ENCODE results near the gene INTS6L. TPM values are rescaled to one million over a fixed set of nuclear protein-coding genes. Genes with fewer than 3 reads are reported as not detected.

Gene INTS6L
- total and polyA plus RNA-seq, 2 of the 8 experiments (the other 6 are each of a cell fraction or from before 2014, with no cell fraction given), result 4.1 to 5.2 TPM

DNA sequence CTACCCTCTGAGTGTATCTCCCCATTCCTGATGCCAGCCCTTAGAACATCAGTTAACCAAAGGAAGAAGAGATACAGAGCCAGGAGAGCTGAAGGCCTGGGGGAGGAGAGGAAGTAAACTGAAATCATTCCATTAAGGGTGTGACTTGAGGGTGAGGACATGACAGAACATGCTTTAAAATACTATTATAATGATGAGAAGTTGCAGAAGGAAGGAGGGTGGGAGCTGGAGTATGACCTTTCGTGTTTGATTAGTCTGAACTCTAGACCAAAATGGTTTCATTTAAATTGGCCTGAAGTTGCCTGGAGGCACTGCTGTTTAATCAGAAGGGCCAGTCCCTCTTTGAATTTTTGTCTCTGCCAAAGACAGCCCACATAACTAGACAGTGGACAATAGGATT is 11.4 kb downstream of the INTS6L start:
- no peak overlapping the region for H3K4me2 ChIP-seq (ENCODE audit: insufficient read depth in 1 of 2, low read depth in 2 of 2, low read length in 2 of 2)
- H3K79me2 ChIP-seq (ENCODE audit: control insufficient read depth in 1 of 2, insufficient read depth in 2 of 2, low read length in 2 of 2), result no peaks in the 10 kb centered on the region
- H2AFZ ChIP-seq (ENCODE audit: low read length), result no peak overlapping the region
- no peak overlapping the region for H3K56ac ChIP-seq (replicated peaks; ENCODE audit: insufficient read length, low read depth, low read length)
- H3K9ac ChIP-seq (replicated peaks in 1 of 4; ENCODE audit: extremely low read depth in 1 of 4, low read depth in 3 of 4, low read length in 3 of 4), result no peak overlapping the region
- H3K27ac ChIP-seq (ENCODE audit: low read depth, low read length), result no peak overlapping the region
- no peak overlapping the region for H3K23ac ChIP-seq (ENCODE audit: insufficient read length)
- no peak overlapping the region for H4K5ac ChIP-seq (ENCODE audit: insufficient read length, low read depth, low read length)
- H2BK12ac ChIP-seq (ENCODE audit: low read depth, low read length), result no peak overlapping the region
- no peak for FAIRE-seq
- no peak for TF ChIP-seq PHF8 (conservative IDR thresholded peaks at IDR 0.05; ENCODE audit: low read depth, low read length)
- TF ChIP-seq RAD21 (IDR thresholded peaks at IDR 0.05 in 1 of 2, conservative IDR thresholded peaks at IDR 0.05 in 1 of 2; ENCODE audit: low read depth in 2 of 2, low read length in 2 of 2), result no peak
- no peak for TF ChIP-seq EGR1 (IDR thresholded peaks at IDR 0.05; ENCODE audit: borderline replicate concordance, low read depth, low read length)
- TF ChIP-seq SP2 (IDR thresholded peaks at IDR 0.05; ENCODE audit: low read length), result no peak
- no peak overlapping the region for H2BK15ac ChIP-seq (ENCODE audit: low read length)
- H3K4ac ChIP-seq (replicated peaks; ENCODE audit: insufficient read length, low read depth, low read length), result no peak overlapping the region
- H2BK5ac ChIP-seq (ENCODE audit: low read depth, low read length), result no peak overlapping the region
- no peak overlapping the region for H2BK120ac ChIP-seq (replicated peaks; ENCODE audit: low read depth, low read length)
- no peak overlapping the region for H3K14ac ChIP-seq (ENCODE audit: insufficient read length)
- no peaks in the 10 kb centered on the region for H4K20me1 ChIP-seq (replicated peaks in 1 of 2; ENCODE audit: control insufficient read depth in 1 of 2, insufficient read depth in 2 of 2, low read length in 2 of 2)
- no peaks in the 10 kb centered on the region for H3K4me1 ChIP-seq (replicated peaks in 1 of 4; ENCODE audit: control insufficient read depth in 3 of 4, insufficient read depth in 4 of 4, low read length in 3 of 4)
- no peak for DNase-seq (ENCODE audit: low read depth in 1 of 2, low spot score in 2 of 2)
- H4K91ac ChIP-seq (replicated peaks; ENCODE audit: insufficient read length, low read length), result no peak overlapping the region
- no peak overlapping the region for H2AK5ac ChIP-seq (ENCODE audit: low read depth, low read length)
- H3K23me2 ChIP-seq (ENCODE audit: low read depth, low read length), result no peaks in the 10 kb centered on the region
- no peak overlapping the region for H4K8ac ChIP-seq (ENCODE audit: extremely low read depth, insufficient read depth, low read length)
- H3K27me3 ChIP-seq (replicated peaks in 1 of 4; ENCODE audit: control insufficient read depth in 3 of 4, extremely low read depth in 1 of 4, insufficient read depth in 3 of 4, low read length in 3 of 4), result no peaks in the 10 kb centered on the region
- H3K18ac ChIP-seq (ENCODE audit: extremely low read depth, low read length), result no peak overlapping the region
- POLR2A ChIA-PET (ENCODE audit: partially characterized antibody), result no interaction called here
- WGBS, 2 experiments (ENCODE audit: extremely low coverage in 1 of 2, insufficient coverage in 1 of 2, insufficient read length in 1 of 2, insufficient replicate concordance in 2 of 2, low coverage in 1 of 2, low lambda C conversion rate in 2 of 2, missing lambda C conversion rate in 1 of 2), result 44% methylated on average over 1 of the region's 1 CpG; no CpG with 5 or more reads in 1 of the 2 experiments
- no peaks in the 10 kb centered on the region for H3K36me3 ChIP-seq (ENCODE audit: control insufficient read depth in 2 of 4, insufficient read depth in 4 of 4, low read length in 3 of 4)
- no peaks in the 10 kb centered on the region for H3K9me3 ChIP-seq (ENCODE audit: insufficient read depth in 2 of 2, low read depth in 1 of 2, low read length in 1 of 2)
- no peak overlapping the region for H2BK20ac ChIP-seq (ENCODE audit: low read length)
- H3K79me1 ChIP-seq (ENCODE audit: low read depth, low read length), result no peaks in the 10 kb centered on the region
- no peak overlapping the region for H3K4me3 ChIP-seq (ENCODE audit: extremely low read depth in 1 of 4, insufficient read depth in 2 of 4, low read depth in 3 of 4, low read length in 4 of 4)
- CTCF ChIA-PET (ENCODE audit: partially characterized antibody), result interaction anchor here (0.9 to 1.1 kb wide), 2 partner anchors 10 to 12 kb away, joined by 4 to 6 read pairs; no protein-coding TSS in a partner anchor
